ENCODE results near the gene IFIT1. TPM values are rescaled to one million over a fixed set of nuclear protein-coding genes. Genes with fewer than 3 reads are reported as not detected.

The IFIT1 gene
- polyA plus RNA-seq, 1 donor (not counting 4 experiments of a cell fraction or from before 2014, with no cell fraction given): 140 TPM

- Histone ChIP-seq H3K27ac (ENCODE audit: control insufficient read depth, insufficient read depth, low read length) (no peak overlapping the region), H4K20me1 (ENCODE audit: control insufficient read depth, extremely low read depth, insufficient read depth, low read length) (no peaks in the 10 kb centered on the region), H3K9me1 (ENCODE audit: control insufficient read depth, extremely low read depth, insufficient read depth, low read length) (no peaks in the 10 kb centered on the region), H3K4me2 (ENCODE audit: control insufficient read depth, extremely low read depth, insufficient read depth, low read depth, low read length) (peak overlapping the region; percentile 6), H3K27me3 (ENCODE audit: control insufficient read depth, extremely low read depth, insufficient read depth, low read length) (no peaks in the 10 kb centered on the region), H3K9me3 (ENCODE audit: control insufficient read depth, low read depth, low read length) (no peaks in the 10 kb centered on the region), H3K79me2 (ENCODE audit: control insufficient read depth, insufficient read depth, low read length) (no peaks in the 10 kb centered on the region), H3K9ac (ENCODE audit: control insufficient read depth, extremely low read depth, insufficient read depth, low read length) (no peak overlapping the region), H3K4me1 (ENCODE audit: control insufficient read depth, extremely low read depth, insufficient read depth, low read length) (peaks cover 23% of the 10 kb centered on the region), H3K36me3 (ENCODE audit: control insufficient read depth in 2 of 2, extremely low read depth in 1 of 2, insufficient read depth in 2 of 2, low read length in 2 of 2) (no peaks in the 10 kb centered on the region), H3K4me3 (ENCODE audit: control insufficient read depth in 2 of 3, extremely low read depth in 1 of 3, insufficient read depth in 2 of 3, low read depth in 1 of 3, low read length in 3 of 3) (no peak overlapping the region), H2AFZ (ENCODE audit: control insufficient read depth, low read length) (no peak overlapping the region)
- dilution Hi-C loops (cut with MboI; ENCODE audit: extremely low pct_ligation_motif_present, low sequenced_read_pairs): no loop called here
- no peak for FAIRE-seq
- TF ChIP-seq, protein P1, sequence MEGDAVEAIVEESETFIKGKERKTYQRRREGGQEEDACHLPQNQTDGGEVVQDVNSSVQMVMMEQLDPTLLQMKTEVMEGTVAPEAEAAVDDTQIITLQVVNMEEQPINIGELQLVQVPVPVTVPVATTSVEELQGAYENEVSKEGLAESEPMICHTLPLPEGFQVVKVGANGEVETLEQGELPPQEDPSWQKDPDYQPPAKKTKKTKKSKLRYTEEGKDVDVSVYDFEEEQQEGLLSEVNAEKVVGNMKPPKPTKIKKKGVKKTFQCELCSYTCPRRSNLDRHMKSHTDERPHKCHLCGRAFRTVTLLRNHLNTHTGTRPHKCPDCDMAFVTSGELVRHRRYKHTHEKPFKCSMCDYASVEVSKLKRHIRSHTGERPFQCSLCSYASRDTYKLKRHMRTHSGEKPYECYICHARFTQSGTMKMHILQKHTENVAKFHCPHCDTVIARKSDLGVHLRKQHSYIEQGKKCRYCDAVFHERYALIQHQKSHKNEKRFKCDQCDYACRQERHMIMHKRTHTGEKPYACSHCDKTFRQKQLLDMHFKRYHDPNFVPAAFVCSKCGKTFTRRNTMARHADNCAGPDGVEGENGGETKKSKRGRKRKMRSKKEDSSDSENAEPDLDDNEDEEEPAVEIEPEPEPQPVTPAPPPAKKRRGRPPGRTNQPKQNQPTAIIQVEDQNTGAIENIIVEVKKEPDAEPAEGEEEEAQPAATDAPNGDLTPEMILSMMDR (optimal IDR thresholded peaks at IDR 0.05 in 1 of 3, IDR thresholded peaks at IDR 0.05 in 1 of 3, conservative IDR thresholded peaks at IDR 0.05 in 1 of 3; ENCODE audit: extremely low read depth in 1 of 3, insufficient read depth in 2 of 3, low read length in 3 of 3): no peak
- no peak for TF ChIP-seq EZH2 (IDR thresholded peaks at IDR 0.05; ENCODE audit: low read length)
- DNase-seq (ENCODE audit: low read depth, low spot score): no peak
These were observed 39.6 kb upstream of the IFIT1 start for GRCh38 chr10:89352802-89353201.

DNA sequence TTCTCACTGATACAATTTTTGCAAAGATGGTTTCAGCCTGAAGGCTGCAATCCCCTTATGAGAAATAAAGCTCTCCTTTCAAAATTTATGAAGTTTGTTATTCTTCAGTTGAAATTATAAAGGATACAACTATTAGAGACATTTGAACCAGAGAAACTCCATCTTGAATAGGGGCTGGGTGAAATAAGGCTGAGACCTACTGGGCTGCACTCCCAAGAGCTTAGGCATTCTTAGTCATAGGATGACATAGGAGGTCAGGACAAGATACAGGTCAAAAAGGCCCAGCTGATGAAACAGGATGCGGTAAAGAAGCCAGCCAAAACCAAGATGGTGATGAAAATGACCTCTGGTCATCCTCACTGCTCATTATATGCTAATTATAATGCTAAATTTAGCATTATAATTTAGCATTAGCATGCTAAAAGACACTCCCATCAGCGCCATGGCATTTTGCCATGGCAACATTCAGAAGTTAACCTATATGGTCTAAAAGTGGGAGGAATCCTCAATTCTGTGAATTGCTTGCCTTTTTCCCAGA lies 37.0 kb upstream of the IFIT1 start:
- Histone ChIP-seq H3K9me3 (ENCODE audit: control insufficient read depth, low read depth, low read length) (no peaks in the 10 kb centered on the region), H3K9me1 (ENCODE audit: control insufficient read depth, extremely low read depth, insufficient read depth, low read length) (no peaks in the 10 kb centered on the region), H2AFZ (ENCODE audit: control insufficient read depth, low read length) (no peak overlapping the region), H3K27me3 (ENCODE audit: control insufficient read depth, extremely low read depth, insufficient read depth, low read length) (no peaks in the 10 kb centered on the region), H3K4me3 (ENCODE audit: control insufficient read depth in 2 of 3, extremely low read depth in 1 of 3, insufficient read depth in 2 of 3, low read depth in 1 of 3, low read length in 3 of 3) (no peak overlapping the region), H3K9ac (ENCODE audit: control insufficient read depth, extremely low read depth, insufficient read depth, low read length) (no peak overlapping the region), H3K79me2 (ENCODE audit: control insufficient read depth, insufficient read depth, low read length) (no peaks in the 10 kb centered on the region), H3K4me2 (ENCODE audit: control insufficient read depth, extremely low read depth, insufficient read depth, low read depth, low read length) (no peak overlapping the region), H3K4me1 (ENCODE audit: control insufficient read depth, extremely low read depth, insufficient read depth, low read length) (peaks cover 23% of the 10 kb centered on the region), H3K27ac (ENCODE audit: control insufficient read depth, insufficient read depth, low read length) (no peak overlapping the region), H4K20me1 (ENCODE audit: control insufficient read depth, extremely low read depth, insufficient read depth, low read length) (no peaks in the 10 kb centered on the region), H3K36me3 (ENCODE audit: control insufficient read depth in 2 of 2, extremely low read depth in 1 of 2, insufficient read depth in 2 of 2, low read length in 2 of 2) (no peaks in the 10 kb centered on the region)
- FAIRE-seq: no peak
- dilution Hi-C loops (cut with MboI; ENCODE audit: extremely low pct_ligation_motif_present, low sequenced_read_pairs): no loop called here
- DNase-seq (ENCODE audit: low read depth, low spot score): no peak
- TF ChIP-seq EZH2 (IDR thresholded peaks at IDR 0.05; ENCODE audit: low read length): no peak
- TF ChIP-seq, protein P1 (optimal IDR thresholded peaks at IDR 0.05 in 1 of 3, IDR thresholded peaks at IDR 0.05 in 1 of 3, conservative IDR thresholded peaks at IDR 0.05 in 1 of 3; ENCODE audit: extremely low read depth in 1 of 3, insufficient read depth in 2 of 3, low read length in 3 of 3): no peak
